ENCODE results near the gene FBXL4.

The FBXL4 gene

DNA sequence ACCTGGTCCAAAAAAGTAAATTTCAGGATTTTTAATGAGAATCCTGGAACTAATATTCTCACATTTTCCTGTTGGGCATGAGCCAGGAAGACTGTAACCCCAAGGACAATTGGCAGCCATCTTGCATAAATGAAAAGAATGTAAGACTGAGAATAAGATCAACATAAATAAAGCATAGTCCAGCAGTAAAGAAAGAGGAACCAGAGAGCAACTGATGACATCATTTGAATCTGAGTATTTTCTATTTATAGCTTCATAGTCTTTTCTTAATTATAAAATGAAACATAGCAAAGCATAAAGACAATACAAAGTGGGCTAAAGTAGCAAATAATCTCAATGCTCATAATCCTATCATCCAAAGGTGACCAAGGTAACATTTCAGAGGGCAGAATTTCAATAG lies 26.6 kb upstream of the FBXL4 start:
- Histone ChIP-seq H3K36me3 (ENCODE audit: control insufficient read depth in 1 of 2, insufficient read depth in 2 of 2, low read length in 2 of 2) (no peaks in the 10 kb centered on the region), H3K27ac (ENCODE audit: low read length) (no peak overlapping the region), H3K4me3 (ENCODE audit: low read depth in 1 of 2, low read length in 2 of 2) (no peak overlapping the region), H3K27me3 (ENCODE audit: low read depth, low read length) (no peaks in the 10 kb centered on the region), H3K9me3 (ENCODE audit: control insufficient read depth in 1 of 2, low read length in 2 of 2) (no peaks in the 10 kb centered on the region), H3K4me1 (ENCODE audit: control insufficient read depth in 1 of 2, insufficient read depth in 2 of 2, low read length in 2 of 2) (peaks cover 0 to 6% of the 10 kb centered on the region in 2 donors)

DNA sequence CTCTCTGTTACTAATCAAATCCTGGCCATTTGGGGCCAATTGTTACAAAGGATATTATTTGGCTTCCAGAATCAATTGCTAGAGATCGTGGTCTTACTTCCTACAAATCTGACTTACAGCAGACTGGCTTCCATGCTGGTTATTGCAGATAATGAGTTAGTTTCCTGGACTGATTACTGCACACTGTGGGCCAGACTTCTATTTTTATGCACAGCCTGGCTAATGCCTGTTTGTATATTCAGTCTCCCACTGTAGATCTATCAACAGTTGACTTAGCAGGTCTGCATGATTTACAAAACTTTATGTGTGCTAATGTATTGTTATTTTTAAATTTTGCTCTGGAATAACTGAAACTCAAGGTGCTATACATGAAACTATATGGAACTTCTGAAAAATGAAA lies 25.8 kb upstream of the FBXL4 start:
- no peaks in the 10 kb centered on the region for H3K27me3 ChIP-seq (ENCODE audit: low read depth, low read length)
- H3K4me3 ChIP-seq (ENCODE audit: low read depth in 1 of 2, low read length in 2 of 2), result no peak overlapping the region
- H3K4me1 ChIP-seq (ENCODE audit: control insufficient read depth in 1 of 2, insufficient read depth in 2 of 2, low read length in 2 of 2), result peaks cover 0 to under 1% of the 10 kb centered on the region in 2 donors
- H3K36me3 ChIP-seq (ENCODE audit: control insufficient read depth in 1 of 2, insufficient read depth in 2 of 2, low read length in 2 of 2), result no peaks in the 10 kb centered on the region
- H3K27ac ChIP-seq (ENCODE audit: low read length), result no peak overlapping the region
- H3K9me3 ChIP-seq (ENCODE audit: control insufficient read depth in 1 of 2, low read length in 2 of 2), result no peaks in the 10 kb centered on the region

- no peaks in the 10 kb centered on the region for H3K36me3 ChIP-seq (ENCODE audit: control insufficient read depth in 1 of 2, insufficient read depth in 2 of 2, low read length in 2 of 2)
Measured at GRCh38 chr6:98971303-98971702, 23.6 kb upstream of the FBXL4 start.

GRCh38 chr6:98970469-98970868 lies 22.7 kb upstream of the FBXL4 start:
- Histone ChIP-seq H3K4me1 (ENCODE audit: control insufficient read depth in 1 of 2, insufficient read depth in 2 of 2, low read length in 2 of 2) (no peaks in the 10 kb centered on the region), H3K27me3 (ENCODE audit: low read depth, low read length) (no peaks in the 10 kb centered on the region), H3K27ac (ENCODE audit: low read length) (no peak overlapping the region), H3K4me3 (ENCODE audit: low read depth in 1 of 2, low read length in 2 of 2) (no peak overlapping the region), H3K9me3 (ENCODE audit: control insufficient read depth in 1 of 2, low read length in 2 of 2) (no peaks in the 10 kb centered on the region), H3K36me3 (ENCODE audit: control insufficient read depth in 1 of 2, insufficient read depth in 2 of 2, low read length in 2 of 2) (no peaks in the 10 kb centered on the region)

More at GRCh38 chr6:98971303-98971702, 23.6 kb upstream of the FBXL4 start:
- Histone ChIP-seq H3K9me3 (ENCODE audit: control insufficient read depth in 1 of 2, low read length in 2 of 2) (no peaks in the 10 kb centered on the region), H3K27ac (ENCODE audit: low read length) (no peak overlapping the region), H3K4me3 (ENCODE audit: low read depth in 1 of 2, low read length in 2 of 2) (no peak overlapping the region), H3K4me1 (ENCODE audit: control insufficient read depth in 1 of 2, insufficient read depth in 2 of 2, low read length in 2 of 2) (no peaks in the 10 kb centered on the region), H3K27me3 (ENCODE audit: low read depth, low read length) (no peaks in the 10 kb centered on the region)

DNA sequence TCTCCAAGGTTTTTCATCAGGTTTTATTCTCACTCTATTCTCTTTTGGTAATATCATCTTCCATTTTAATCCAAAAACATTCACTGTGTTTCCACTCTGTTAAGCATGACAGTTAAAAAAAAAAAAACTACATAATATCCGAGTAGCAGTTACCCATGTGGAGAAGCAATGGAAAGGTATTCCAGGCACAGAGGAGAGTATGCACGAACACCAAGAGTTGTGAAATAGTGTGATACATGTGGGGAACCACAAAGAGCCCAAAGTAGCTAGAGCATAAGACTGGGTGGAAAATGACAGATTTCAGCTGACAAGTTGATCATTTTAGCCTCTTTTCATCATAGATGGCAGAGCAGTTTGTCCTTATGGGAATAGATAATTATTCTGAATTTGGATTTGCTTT lies 19.9 kb upstream of the FBXL4 start:
- no peaks in the 10 kb centered on the region for H3K36me3 ChIP-seq (ENCODE audit: control insufficient read depth in 1 of 2, insufficient read depth in 2 of 2, low read length in 2 of 2)
- H3K4me3 ChIP-seq (ENCODE audit: low read depth in 1 of 2, low read length in 2 of 2), result no peak overlapping the region
- no peaks in the 10 kb centered on the region for H3K27me3 ChIP-seq (ENCODE audit: low read depth, low read length)
- H3K4me1 ChIP-seq (ENCODE audit: control insufficient read depth in 1 of 2, insufficient read depth in 2 of 2, low read length in 2 of 2), result peaks cover 0 to 4% of the 10 kb centered on the region in 2 donors
- H3K9me3 ChIP-seq (ENCODE audit: control insufficient read depth in 1 of 2, low read length in 2 of 2), result no peaks in the 10 kb centered on the region
- H3K27ac ChIP-seq (ENCODE audit: low read length), result no peak overlapping the region

DNA sequence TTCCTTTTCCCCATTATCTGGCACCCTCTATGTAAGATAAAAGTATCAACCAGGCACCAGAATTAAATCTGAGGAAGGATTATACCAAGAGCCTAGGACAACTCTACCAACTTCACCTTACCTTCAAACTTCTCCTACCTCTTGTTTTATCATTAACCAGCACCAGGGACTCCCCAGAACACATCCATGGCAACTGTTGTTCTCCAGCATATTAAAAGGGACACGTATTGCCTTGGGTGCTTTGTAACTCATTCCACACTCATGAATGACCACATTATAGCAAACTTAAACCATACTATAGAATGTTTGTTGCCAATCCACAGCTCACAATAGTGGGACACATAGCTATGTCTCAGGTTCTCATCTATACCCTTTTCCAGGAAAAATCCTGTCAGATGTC lies 11.9 kb upstream of the FBXL4 start:
- H3K9me3 ChIP-seq (ENCODE audit: control insufficient read depth in 1 of 2, low read length in 2 of 2), result no peaks in the 10 kb centered on the region
- H3K36me3 ChIP-seq (ENCODE audit: control insufficient read depth in 1 of 2, insufficient read depth in 2 of 2, low read length in 2 of 2), result no peaks in the 10 kb centered on the region
- no peak overlapping the region for H3K4me3 ChIP-seq (ENCODE audit: low read depth in 1 of 2, low read length in 2 of 2)
- no peak overlapping the region for H3K27ac ChIP-seq (ENCODE audit: low read length)
- H3K4me1 ChIP-seq (ENCODE audit: control insufficient read depth in 1 of 2, insufficient read depth in 2 of 2, low read length in 2 of 2), result peaks cover 0 to 7% of the 10 kb centered on the region in 2 donors
- no peaks in the 10 kb centered on the region for H3K27me3 ChIP-seq (ENCODE audit: low read depth, low read length)

DNA sequence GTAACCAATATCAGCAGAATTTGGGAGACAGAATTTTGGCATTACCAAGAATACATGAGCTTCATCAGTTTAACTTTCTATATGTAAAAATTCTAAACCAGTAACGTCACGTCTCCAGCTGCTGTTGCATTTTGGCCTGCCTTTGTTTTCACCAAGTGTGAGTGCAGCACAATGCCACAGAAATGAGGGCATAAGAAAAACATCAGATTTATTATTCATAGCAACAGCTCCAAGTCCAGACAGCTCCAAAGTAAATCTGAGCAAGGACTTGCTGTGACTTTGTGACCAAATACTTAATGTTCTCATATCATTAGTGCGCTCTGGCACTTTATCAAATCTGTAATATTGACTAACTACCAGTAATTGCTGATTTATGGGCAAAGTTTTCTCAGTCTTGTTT lies 11.0 kb upstream of the FBXL4 start:
- Histone ChIP-seq H3K36me3 (ENCODE audit: control insufficient read depth in 1 of 2, insufficient read depth in 2 of 2, low read length in 2 of 2) (no peaks in the 10 kb centered on the region), H3K4me1 (ENCODE audit: control insufficient read depth in 1 of 2, insufficient read depth in 2 of 2, low read length in 2 of 2) (peaks cover 0 to 7% of the 10 kb centered on the region in 2 donors), H3K9me3 (ENCODE audit: control insufficient read depth in 1 of 2, low read length in 2 of 2) (no peaks in the 10 kb centered on the region), H3K4me3 (ENCODE audit: low read depth in 1 of 2, low read length in 2 of 2) (no peak overlapping the region), H3K27ac (ENCODE audit: low read length) (no peak overlapping the region), H3K27me3 (ENCODE audit: low read depth, low read length) (no peaks in the 10 kb centered on the region)

- Histone ChIP-seq H3K27me3 (ENCODE audit: low read depth, low read length) (no peaks in the 10 kb centered on the region), H3K4me3 (ENCODE audit: low read depth in 1 of 2, low read length in 2 of 2) (no peak overlapping the region)
Measured at GRCh38 chr6:98957450-98957849, 9.7 kb upstream of the FBXL4 start.

GRCh38 chr6:98949589-98949988 lies 1.8 kb upstream of the FBXL4 start:
- Histone ChIP-seq H3K36me3 (ENCODE audit: control insufficient read depth in 1 of 2, insufficient read depth in 2 of 2, low read length in 2 of 2) (no peaks in the 10 kb centered on the region), H3K4me3 (ENCODE audit: low read depth in 1 of 2, low read length in 2 of 2) (no peak overlapping the region), H3K27ac (ENCODE audit: low read length) (no peak overlapping the region), H3K27me3 (ENCODE audit: low read depth, low read length) (no peaks in the 10 kb centered on the region), H3K4me1 (ENCODE audit: control insufficient read depth in 1 of 2, insufficient read depth in 2 of 2, low read length in 2 of 2) (peaks cover 11 to 24% of the 10 kb centered on the region in 2 donors), H3K9me3 (ENCODE audit: control insufficient read depth in 1 of 2, low read length in 2 of 2) (no peaks in the 10 kb centered on the region)

More at GRCh38 chr6:98957450-98957849, 9.7 kb upstream of the FBXL4 start:
- Histone ChIP-seq H3K27ac (ENCODE audit: low read length) (no peak overlapping the region), H3K4me1 (ENCODE audit: control insufficient read depth in 1 of 2, insufficient read depth in 2 of 2, low read length in 2 of 2) (peaks cover 0 to under 1% of the 10 kb centered on the region in 2 donors), H3K9me3 (ENCODE audit: control insufficient read depth in 1 of 2, low read length in 2 of 2) (no peaks in the 10 kb centered on the region), H3K36me3 (ENCODE audit: control insufficient read depth in 1 of 2, insufficient read depth in 2 of 2, low read length in 2 of 2) (no peaks in the 10 kb centered on the region)

- H3K4me3 ChIP-seq (ENCODE audit: low read depth in 1 of 2, low read length in 2 of 2), result peak overlapping the region; percentile 70 to 89
- H3K4me1 ChIP-seq (ENCODE audit: control insufficient read depth in 1 of 2, insufficient read depth in 2 of 2, low read length in 2 of 2), result peaks cover 11 to 24% of the 10 kb centered on the region in 2 donors
Measured at GRCh38 chr6:98946879-98947410, 801 bp downstream of the FBXL4 start.

GRCh38 chr6:98946266-98946878 lies 1.4 kb downstream of the FBXL4 start:
- H3K4me1 ChIP-seq (ENCODE audit: control insufficient read depth in 1 of 2, insufficient read depth in 2 of 2, low read length in 2 of 2), result peaks cover 11 to 24% of the 10 kb centered on the region in 2 donors
- H3K27ac ChIP-seq (ENCODE audit: low read length), result peak overlapping the region; percentile 81
- peak overlapping the region; percentile 70 to 89 for H3K4me3 ChIP-seq (ENCODE audit: low read depth in 1 of 2, low read length in 2 of 2)
- no peaks in the 10 kb centered on the region for H3K9me3 ChIP-seq (ENCODE audit: control insufficient read depth in 1 of 2, low read length in 2 of 2)
- H3K27me3 ChIP-seq (ENCODE audit: low read depth, low read length), result no peaks in the 10 kb centered on the region
- H3K36me3 ChIP-seq (ENCODE audit: control insufficient read depth in 1 of 2, insufficient read depth in 2 of 2, low read length in 2 of 2), result no peaks in the 10 kb centered on the region

More at GRCh38 chr6:98946879-98947410, 801 bp downstream of the FBXL4 start:
- Histone ChIP-seq H3K36me3 (ENCODE audit: control insufficient read depth in 1 of 2, insufficient read depth in 2 of 2, low read length in 2 of 2) (no peaks in the 10 kb centered on the region), H3K27me3 (ENCODE audit: low read depth, low read length) (no peaks in the 10 kb centered on the region), H3K27ac (ENCODE audit: low read length) (peak overlapping the region; percentile 81), H3K9me3 (ENCODE audit: control insufficient read depth in 1 of 2, low read length in 2 of 2) (no peaks in the 10 kb centered on the region)

Data from muscle layer of duodenum (tissue), 2 donors.